NCI-H774 (cell line): ENCODE results near the gene BNIP5.

Source experiments
- DNase-seq: peaks from one replicate; lab custom pipeline; 2025; lab: John Stamatoyannopoulos, UW

The BNIP5 gene

GRCh38 chr6:36292170-36292569 lies 44.5 kb downstream of the BNIP5 start:
- DNase-seq: no peak

- DNase-seq: no peak
Measured at GRCh38 chr6:36290668-36291620, 45.7 kb downstream of the BNIP5 start.

- no peak for DNase-seq
Measured at GRCh38 chr6:36289281-36289878, 47.3 kb downstream of the BNIP5 start.

- DNase-seq: no peak
Measured at GRCh38 chr6:36286858-36287257, 49.8 kb downstream of the BNIP5 start.

GRCh38 chr6:36285797-36286196 lies 50.9 kb downstream of the BNIP5 start:
- no peak for DNase-seq

GRCh38 chr6:36285187-36285671 lies 51.5 kb downstream of the BNIP5 start:
- no peak for DNase-seq

- DNase-seq: no peak
Measured at GRCh38 chr6:36284359-36284758, 52.3 kb downstream of the BNIP5 start.

- no peak for DNase-seq
Measured at GRCh38 chr6:36283608-36284007, 53.1 kb downstream of the BNIP5 start.

GRCh38 chr6:36280983-36281382 lies 55.7 kb downstream of the BNIP5 start:
- no peak for DNase-seq

GRCh38 chr6:36280467-36280866 lies 56.2 kb downstream of the BNIP5 start:
- DNase-seq: no peak

GRCh38 chr6:36277946-36278470 lies 58.7 kb downstream of the BNIP5 start:
- DNase-seq: no peak

GRCh38 chr6:36276581-36277536 lies 59.8 kb downstream of the BNIP5 start:
- no peak for DNase-seq

- DNase-seq: no peak
Measured at GRCh38 chr6:36273802-36274514, 62.7 kb downstream of the BNIP5 start.

GRCh38 chr6:36273067-36273466 lies 63.6 kb downstream of the BNIP5 start:
- no peak for DNase-seq

GRCh38 chr6:36272234-36272633 lies 64.5 kb downstream of the BNIP5 start:
- DNase-seq: no peak

GRCh38 chr6:36269834-36270705 lies 66.6 kb downstream of the BNIP5 start, which contains the start of gene PNPLA1:
Gene PNPLA1 (plus strand): TSS chr6:36270060. CDS start chr6:36270460, 400 bp downstream.
- no peak for DNase-seq

GRCh38 chr6:36268478-36269275 lies 68.0 kb downstream of the BNIP5 start:
- DNase-seq: no peak

GRCh38 chr6:36267731-36268477 lies 68.8 kb downstream of the BNIP5 start:
- DNase-seq: no peak
